B cell (primary cell): ENCODE data around the gene HAS3. TPM values are rescaled to one million over a fixed set of nuclear protein-coding genes. Genes with fewer than 3 reads are reported as not detected.

Source experiments
- ATAC-seq: fragments of 200-7000 bp; cut with Tn5 transposase; one replicate; pipeline ENCODE4 v1.10.0; 2021; ENCODE audit warnings: low read depth, mild to moderate bottlenecking, moderate number of reproducible peaks, moderate library complexity
- CTCF ChIA-PET: fragments of 350-600 bp; sonication (Branson Sonifier 250); formaldehyde crosslinking; loops from one replicate; lab custom pipeline; 2021; ENCODE audit warnings: antibody characterized with exemption, inconsistent platforms; lab: Charles Lee
- POLR2A ChIA-PET: fragments of 350-600 bp; sonication (Branson Sonifier 250); formaldehyde crosslinking; loops from one replicate; lab custom pipeline; 2021; ENCODE audit warnings: antibody characterized with exemption; lab: Charles Lee
- DNase-seq: peaks from one replicate; pipeline ENCODE4 v3.0.0; 2013
- H2AFZ ChIP-seq: 2 replicates; pipeline ENCODE4 v1.6.1; 2012; ENCODE audit warnings: mild to moderate bottlenecking, low read depth, low read length; ENCODE audit not compliant: insufficient read depth, poor library complexity, severe bottlenecking
- H3K27ac ChIP-seq, 2 donors: 1 replicate in 1 of 2; 2 replicates in 1 of 2; pipeline ENCODE4 v1.5.1; 2012 to 2013; ENCODE audit warnings: low read length in 2 of 2, mild to moderate bottlenecking in 2 of 2, moderate library complexity in 1 of 2
- H3K27me3 ChIP-seq, 4 experiments: fragments of 200-600 bp in 1 of 4; sonication (generic) in 1 of 4; replicated peaks in 1 of 4; 1 replicate in 2 of 4; 2 replicates in 2 of 4; pipeline versions ENCODE4 v1.6.1 to v1.7.0; 2013 to 2016; ENCODE audit warnings: low read length in 3 of 4, mild to moderate bottlenecking in 2 of 4, mixed read lengths in 1 of 4, moderate library complexity in 1 of 4; ENCODE audit not compliant: insufficient read depth in 4 of 4, control insufficient read depth in 3 of 4; ENCODE audit errors: control extremely low read depth in 1 of 4
- H3K36me3 ChIP-seq, 2 experiments: replicated peaks in 1 of 2; 1 replicate in 1 of 2; 2 replicates in 1 of 2; pipeline versions ENCODE4 v1.6.1 to v1.7.1; 2013; ENCODE audit warnings: low read length in 1 of 2; ENCODE audit not compliant: insufficient read depth in 2 of 2, control insufficient read depth in 1 of 2; ENCODE audit errors: control extremely low read depth in 1 of 2, extremely low read depth in 1 of 2
- H3K4me1 ChIP-seq, 2 donors: fragments of 200-600 bp in 1 of 2; sonication (generic) in 1 of 2; 1 replicate in 1 of 2; 2 replicates in 1 of 2; pipeline versions ENCODE4 v1.5.1 to v1.6.1; 2013 to 2017; ENCODE audit warnings: low read length in 2 of 2; ENCODE audit not compliant: control insufficient read depth in 2 of 2, insufficient read depth in 2 of 2
- H3K4me2 ChIP-seq: replicated peaks from 2 replicates; pipeline ENCODE3; 2012; ENCODE audit warnings: mild to moderate bottlenecking, low read depth, low read length; ENCODE audit not compliant: poor library complexity, severe bottlenecking
- H3K4me3 ChIP-seq, 5 experiments: fragments of 200-600 bp in 1 of 5; sonication (generic) in 1 of 5; 1 replicate in 3 of 5; 2 replicates in 2 of 5; pipeline versions ENCODE4 v1.5.1 to v1.7.0; 2011 to 2016; ENCODE audit warnings: low read length in 4 of 5, mild to moderate bottlenecking in 4 of 5, low read depth in 2 of 5, control low read depth in 1 of 5, moderate library complexity in 1 of 5; ENCODE audit not compliant: insufficient read depth in 1 of 5; ENCODE audit errors: control extremely low read depth in 1 of 5, extremely low read depth in 1 of 5
- H3K79me2 ChIP-seq: fragments of 200-600 bp; sonication (generic); one replicate; pipeline ENCODE4 v1.6.0; 2016; ENCODE audit warnings: low read length; ENCODE audit not compliant: control insufficient read depth, insufficient read depth
- H3K9ac ChIP-seq: fragments of 200-600 bp; sonication (generic); 2 replicates; pipeline ENCODE4 v1.6.1; 2017; ENCODE audit warnings: mild to moderate bottlenecking, low read length, moderate library complexity
- H3K9me3 ChIP-seq, 3 donors: one replicate each; pipeline versions ENCODE4 v1.6.1 to v1.7.1; 2013; ENCODE audit warnings: low read length in 2 of 3; ENCODE audit not compliant: control insufficient read depth in 2 of 3, insufficient read depth in 1 of 3; ENCODE audit errors: control extremely low read depth in 1 of 3
- H4K20me1 ChIP-seq: 2 replicates; pipeline ENCODE4 v1.6.0; 2012; ENCODE audit warnings: mild to moderate bottlenecking, low read length; ENCODE audit not compliant: insufficient read depth, control insufficient read depth, poor library complexity, severe bottlenecking
- H3K27ac Mint-ChIP-seq: one replicate; pipeline ENCODE4 v1.8.0; 2021; ENCODE audit warnings: mixed read lengths
- H3K27me3 Mint-ChIP-seq: one replicate; pipeline ENCODE4 v1.8.0; 2021; ENCODE audit warnings: mixed read lengths
- H3K4me1 Mint-ChIP-seq: one replicate; pipeline ENCODE4 v1.8.0; 2021; ENCODE audit warnings: mixed read lengths
- H3K4me3 Mint-ChIP-seq: one replicate; pipeline ENCODE4 v1.8.0; 2021; ENCODE audit warnings: mixed read lengths
- H3K9me3 Mint-ChIP-seq: one replicate; pipeline ENCODE4 v1.8.0; 2022; ENCODE audit warnings: mixed read lengths; ENCODE audit not compliant: insufficient read depth
- CTCF ChIP-seq: fragments of 200-600 bp; IDR thresholded peaks from one replicate; pipeline ENCODE4 v1.8.0; 2022; ENCODE audit warnings: antibody characterized with exemption, mild to moderate bottlenecking
- EZH2 ChIP-seq: IDR thresholded peaks from 2 replicates; pipeline ENCODE4 v1.6.1; 2012; ENCODE audit warnings: borderline replicate concordance, low read depth, mild to moderate bottlenecking, moderate library complexity, low read length; ENCODE audit not compliant: insufficient read depth, poor library complexity, severe bottlenecking
- WGBS: methylation state at CpG from one replicate; pipeline ENCODE4 v1.1.5; 2013; ENCODE audit warnings: missing lambda C conversion rate; ENCODE audit not compliant: insufficient coverage; 5-methylcytosine and 5-hydroxymethylcytosine counted together
- intact Hi-C: fragments of 100-400 bp; cut with micrococcal nuclease; formaldehyde crosslinking; loops from one replicate; pipeline ENCODE4 v1.10.0; 2022
- polyA plus RNA-seq: library from polyadenylated mRNA; depleted of rRNA; stranded (reverse); fragments of >200 nt; gene quantifications from 2 replicates; pipeline ENCODE4 v1.2.3, GENCODE V29; 2012
- total RNA-seq, 2 donors: library from RNA; stranded (reverse); fragments of 120-200 nt in 1 of 2; gene quantifications; 1 replicate in 1 of 2; 2 replicates in 1 of 2; pipeline versions ENCODE4 v1.2.3 to v1.2.4, GENCODE V29; 2013 to 2022

The HAS3 gene
- total and polyA plus RNA-seq, 2 donors (not counting 1 experiment from before 2014, with no cell fraction given), result 1.4 to 2.6 TPM

GRCh38 chr16:69115361-69115760 is 9.9 kb downstream of the HAS3 start:
- no peaks in the 10 kb centered on the region for H3K9me3 Mint-ChIP-seq

GRCh38 chr16:69115837-69116236 is 10.4 kb downstream of the HAS3 start:
- Histone ChIP-seq H3K4me2 (no peak overlapping the region), H3K79me2 (peaks cover 20% of the 10 kb centered on the region), H3K27ac (no peak overlapping the region), H4K20me1 (peaks cover 91% of the 10 kb centered on the region), H3K9ac (no peak overlapping the region), H3K36me3 (peaks cover 1 to 66% of the 10 kb centered on the region in 2 experiments), H3K4me3 (no peak overlapping the region), H3K9me3 (no peaks in the 10 kb centered on the region), H3K27me3 (no peaks in the 10 kb centered on the region), H3K4me1 (no peaks in the 10 kb centered on the region), H2AFZ (no peak overlapping the region)
- Mint-ChIP-seq H3K27ac (no peak overlapping the region), H3K4me1 (peaks cover 7% of the 10 kb centered on the region), H3K9me3 (no peaks in the 10 kb centered on the region), H3K4me3 (no peak overlapping the region), H3K27me3 (no peaks in the 10 kb centered on the region)
- DNase-seq (no peak), ATAC-seq (no peak)
- 83% methylated on average over 1 of the region's 1 CpG for WGBS
- TF ChIP-seq CTCF (no peak), EZH2 (no peak)
- intact Hi-C loops, result no loop called here
- CTCF ChIA-PET, result interaction anchor here (1.7 to 3.3 kb wide), 2 partner anchors 9 to 587 kb away, joined by 3 to 15 read pairs; no protein-coding TSS in a partner anchor
- POLR2A ChIA-PET, result no interaction called here

More at GRCh38 chr16:69115361-69115760, 9.9 kb downstream of the HAS3 start:
- CTCF ChIA-PET, result interaction anchor here (1.7 to 3.3 kb wide), 2 partner anchors 10 to 586 kb away, joined by 3 to 15 read pairs; no protein-coding TSS in a partner anchor
- H3K4me2 ChIP-seq, result no peak overlapping the region
- no peaks in the 10 kb centered on the region for H3K27me3 ChIP-seq
- H2AFZ ChIP-seq, result no peak overlapping the region
- H3K9ac ChIP-seq, result no peak overlapping the region
- intact Hi-C loops, result no loop called here
- 100% methylated on average over 5 of the region's 5 CpGs for WGBS
- H3K4me1 Mint-ChIP-seq, result peaks cover 7% of the 10 kb centered on the region
- H3K27me3 Mint-ChIP-seq, result no peaks in the 10 kb centered on the region
- no peaks in the 10 kb centered on the region for H3K4me1 ChIP-seq
- no peak for ATAC-seq
- H3K36me3 ChIP-seq, result peaks cover 1 to 62% of the 10 kb centered on the region in 2 experiments
- POLR2A ChIA-PET, result no interaction called here
- H3K27ac Mint-ChIP-seq, result no peak overlapping the region
- no peak for DNase-seq
- H3K79me2 ChIP-seq, result peaks cover 16% of the 10 kb centered on the region
- H3K4me3 Mint-ChIP-seq, result no peak overlapping the region
- H3K4me3 ChIP-seq, result no peak overlapping the region
- H3K9me3 ChIP-seq, result no peaks in the 10 kb centered on the region
- peaks cover 86% of the 10 kb centered on the region for H4K20me1 ChIP-seq
- no peak overlapping the region for H3K27ac ChIP-seq
- TF ChIP-seq CTCF, result no peak
- TF ChIP-seq EZH2, result no peak
